DND-41 (cell line): ENCODE measurements around the gene IGF2BP2.

Experiments used
- CTCF ChIP-seq: IDR thresholded peaks from 2 replicates; pipeline ENCODE4 v1.5.1; 2012; ENCODE audit warnings: borderline replicate concordance, low read length, moderate library complexity, mild to moderate bottlenecking; ENCODE audit not compliant: poor library complexity, severe bottlenecking; ENCODE audit errors: extremely low read depth
- EZH2 ChIP-seq: IDR thresholded peaks from 3 replicates; pipeline ENCODE4 v1.6.1; 2012; ENCODE audit warnings: borderline replicate concordance, low read depth, mild to moderate bottlenecking, moderate library complexity, low read length, inconsistent platforms; ENCODE audit not compliant: severe bottlenecking

- TF ChIP-seq CTCF (no peak), EZH2 (no peak)
These were observed 54.7 kb downstream of the IGF2BP2 start for GRCh38 chr3:185770109-185770508.
